NB4 (cell line): ENCODE measurements around the gene ATAD3A.

Source experiments
- TF ChIP-seq, protein P1 (sequence below): IDR thresholded peaks from one replicate; pipeline ENCODE4 v1.5.1; 2012; ENCODE audit warnings: low read depth, low read length
- TF ChIP-seq, protein P2 (sequence below): IDR thresholded peaks from 2 replicates; pipeline ENCODE4 v1.6.1; 2011; ENCODE audit warnings: low read depth, low read length

DNA sequence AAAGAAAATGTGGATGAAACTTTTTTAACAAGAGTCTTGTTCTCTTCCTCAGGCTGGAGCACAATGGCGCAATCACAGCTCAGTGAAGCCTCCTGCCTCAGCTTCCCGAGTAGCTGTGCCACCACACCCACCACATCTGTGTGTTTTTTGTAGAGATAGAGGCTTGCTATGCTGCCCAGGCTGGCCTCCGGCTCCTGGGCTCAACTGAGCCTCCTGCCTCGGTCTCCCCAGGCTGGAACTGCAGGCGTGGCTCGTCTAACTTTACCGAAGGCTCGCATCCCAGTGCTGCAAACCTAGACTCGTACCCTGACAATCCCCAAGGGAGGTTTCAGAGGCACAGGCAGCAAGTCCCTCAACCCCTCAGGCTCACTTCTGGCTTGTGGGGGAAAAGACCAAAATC lies 48.2 kb downstream of the ATAD3A start:
- TF ChIP-seq, protein P1, sequence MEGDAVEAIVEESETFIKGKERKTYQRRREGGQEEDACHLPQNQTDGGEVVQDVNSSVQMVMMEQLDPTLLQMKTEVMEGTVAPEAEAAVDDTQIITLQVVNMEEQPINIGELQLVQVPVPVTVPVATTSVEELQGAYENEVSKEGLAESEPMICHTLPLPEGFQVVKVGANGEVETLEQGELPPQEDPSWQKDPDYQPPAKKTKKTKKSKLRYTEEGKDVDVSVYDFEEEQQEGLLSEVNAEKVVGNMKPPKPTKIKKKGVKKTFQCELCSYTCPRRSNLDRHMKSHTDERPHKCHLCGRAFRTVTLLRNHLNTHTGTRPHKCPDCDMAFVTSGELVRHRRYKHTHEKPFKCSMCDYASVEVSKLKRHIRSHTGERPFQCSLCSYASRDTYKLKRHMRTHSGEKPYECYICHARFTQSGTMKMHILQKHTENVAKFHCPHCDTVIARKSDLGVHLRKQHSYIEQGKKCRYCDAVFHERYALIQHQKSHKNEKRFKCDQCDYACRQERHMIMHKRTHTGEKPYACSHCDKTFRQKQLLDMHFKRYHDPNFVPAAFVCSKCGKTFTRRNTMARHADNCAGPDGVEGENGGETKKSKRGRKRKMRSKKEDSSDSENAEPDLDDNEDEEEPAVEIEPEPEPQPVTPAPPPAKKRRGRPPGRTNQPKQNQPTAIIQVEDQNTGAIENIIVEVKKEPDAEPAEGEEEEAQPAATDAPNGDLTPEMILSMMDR: no peak
- TF ChIP-seq, protein P2, sequence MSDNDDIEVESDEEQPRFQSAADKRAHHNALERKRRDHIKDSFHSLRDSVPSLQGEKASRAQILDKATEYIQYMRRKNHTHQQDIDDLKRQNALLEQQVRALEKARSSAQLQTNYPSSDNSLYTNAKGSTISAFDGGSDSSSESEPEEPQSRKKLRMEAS: no peak
